HCT116 (cell line): ENCODE measurements around the gene ISOC2. TPM values are rescaled to one million over a fixed set of nuclear protein-coding genes. Genes with fewer than 3 reads are reported as not detected.

Source experiments
- ATAC-seq: fragments of 200-7000 bp; cut with Tn5 transposase; 2 replicates; pipeline ENCODE4 v1.9.1; 2020; ENCODE audit warnings: mild to moderate bottlenecking, moderate library complexity
- BruUV-seq: library from RNA; stranded (reverse); fragments of 400-500 nt; replicated peaks from 2 replicates; lab custom pipeline; 2021; lab: Mats Ljungman, UMichigan
- CTCF ChIA-PET: fragments of 300-600 bp; sonication (Branson Sonifier 250); formaldehyde crosslinking; loops from one replicate; lab custom pipeline; 2021; ENCODE audit warnings: antibody characterized with exemption; lab: Charles Lee
- POLR2A ChIA-PET: fragments of 300-600, 350-600 bp; sonication (Branson Sonifier 250); formaldehyde crosslinking; loops from one replicate; lab custom pipeline; 2021; ENCODE audit warnings: antibody characterized with exemption; lab: Charles Lee
- RAD21 ChIA-PET, 2 experiments: fragments of 300-600 bp; sonication (Branson Sonifier 250); formaldehyde crosslinking; loops; one replicate each; lab custom pipeline; 2023; ENCODE audit warnings: low total read pairs in 2 of 2; ENCODE audit not compliant: uncharacterized antibody in 2 of 2, unreplicated experiment in 2 of 2, low non-redundant PET in 1 of 2; lab: Charles Lee
- DNase-seq: peaks from one replicate; pipeline ENCODE4 v3.0.0-alpha.2; 2010; ENCODE audit warnings: low read depth, low spot score
- H2AFZ ChIP-seq: fragments of 200-600 bp; shearing (Covaris generic), sonication (generic); 2 replicates; pipeline ENCODE4 v1.6.1; 2017; ENCODE audit warnings: low read depth, mixed run types, mixed read lengths, antibody characterized with exemption, low read length; ENCODE audit not compliant: poor library complexity, severe bottlenecking
- H3K27ac ChIP-seq: 2 replicates; pipeline ENCODE4 v1.5.1; 2012; ENCODE audit warnings: low read depth, low read length
- H3K27me3 ChIP-seq: fragments of 200-600 bp; sonication (generic); 2 replicates; pipeline ENCODE4 v1.6.1; 2016; ENCODE audit warnings: mixed run types, low read length, mixed read lengths; ENCODE audit not compliant: insufficient read depth
- H3K36me3 ChIP-seq, 2 experiments: fragments of 200-500 bp in 1 of 2; fragments of 200-600 bp in 1 of 2; sonication (Bioruptor generic) in 1 of 2; sonication (generic) in 1 of 2; 2 replicates each; pipeline versions ENCODE4 v1.5.1 to v1.6.1; 2014 to 2016; ENCODE audit warnings: low read length in 2 of 2, inconsistent platforms in 1 of 2, mixed read lengths in 1 of 2, mixed run types in 1 of 2; ENCODE audit not compliant: insufficient read depth in 2 of 2, control insufficient read depth in 1 of 2
- H3K4me1 ChIP-seq, 2 experiments: fragments of 200-600 bp in 1 of 2; sonication (generic) in 1 of 2; 2 replicates each; pipeline versions ENCODE4 v1.5.1 to v1.6.1; 2012 to 2017; ENCODE audit warnings: low read length in 2 of 2, inconsistent platforms in 1 of 2, mild to moderate bottlenecking in 1 of 2, mixed read lengths in 1 of 2, mixed run types in 1 of 2, moderate library complexity in 1 of 2; ENCODE audit not compliant: insufficient read depth in 2 of 2, control insufficient read depth in 1 of 2
- H3K4me2 ChIP-seq: fragments of 200-600 bp; sonication (generic); 2 replicates; pipeline ENCODE4 v1.6.1; 2017; ENCODE audit warnings: mixed run types, low read length, mixed read lengths
- H3K4me3 ChIP-seq, 2 experiments: fragments of 200-600 bp in 1 of 2; sonication (generic) in 1 of 2; replicated peaks in 1 of 2; 2 replicates each; pipeline ENCODE4 v1.5.1; 2011 to 2016; ENCODE audit warnings: low read length in 2 of 2, control low read depth in 1 of 2, low read depth in 1 of 2, mild to moderate bottlenecking in 1 of 2, mixed read lengths in 1 of 2, mixed run types in 1 of 2
- H3K79me2 ChIP-seq: fragments of 200-600 bp; sonication (generic); 2 replicates; pipeline ENCODE4 v1.6.1; 2017; ENCODE audit warnings: mild to moderate bottlenecking, mixed run types, low read length, moderate library complexity, mixed read lengths; ENCODE audit not compliant: insufficient read depth
- H3K9ac ChIP-seq: fragments of 200-600 bp; sonication (generic); 2 replicates; pipeline ENCODE4 v1.6.1; 2016; ENCODE audit warnings: low read length, mixed read lengths
- H3K9me2 ChIP-seq: fragments of 200-600 bp; sonication (generic), shearing (Covaris generic); 2 replicates; pipeline ENCODE4 v1.6.1; 2017; ENCODE audit warnings: mixed run types, mild to moderate bottlenecking, moderate library complexity; ENCODE audit not compliant: insufficient read depth
- H3K9me3 ChIP-seq, 2 experiments: fragments of 200-500 bp in 1 of 2; fragments of 200-600 bp in 1 of 2; sonication (Bioruptor generic) in 1 of 2; sonication (generic) in 1 of 2; 2 replicates each; pipeline ENCODE4 v1.6.1; 2014 to 2017; ENCODE audit warnings: low read length in 2 of 2, mixed read lengths in 2 of 2, inconsistent platforms in 1 of 2, low read depth in 1 of 2, mild to moderate bottlenecking in 1 of 2, mixed run types in 1 of 2, moderate library complexity in 1 of 2; ENCODE audit not compliant: control insufficient read depth in 1 of 2, insufficient read depth in 1 of 2
- H4K20me1 ChIP-seq: fragments of 200-600 bp; sonication (generic), shearing (Covaris generic); 2 replicates; pipeline ENCODE4 v1.6.1; 2017; ENCODE audit warnings: mixed run types, mild to moderate bottlenecking, moderate library complexity; ENCODE audit not compliant: insufficient read depth
- FOSL1 ChIP-seq: IDR thresholded peaks from 2 replicates; pipeline ENCODE4 v1.6.1; 2012; ENCODE audit warnings: low read depth
- JUND ChIP-seq: IDR thresholded peaks from 2 replicates; pipeline ENCODE4 v1.6.1; 2012
- MAX ChIP-seq: IDR thresholded peaks from 2 replicates; pipeline ENCODE4 v1.6.1; 2012
- POLR2AphosphoS5 ChIP-seq: IDR thresholded peaks from 2 replicates; pipeline ENCODE4 v1.6.1; 2011; ENCODE audit warnings: mild to moderate bottlenecking, low read depth, low read length, moderate library complexity
- RAD21 ChIP-seq: IDR thresholded peaks from 2 replicates; pipeline ENCODE4 v1.6.1; 2012; ENCODE audit warnings: low read depth, mild to moderate bottlenecking
- SIN3A ChIP-seq: IDR thresholded peaks from 2 replicates; pipeline ENCODE4 v1.6.1; 2012; ENCODE audit warnings: low read depth
- ZFX ChIP-seq: fragments of 450-650 bp; IDR thresholded peaks from 2 replicates; pipeline ENCODE4 v1.6.1; 2017
- intact Hi-C: fragments of 100-400 bp; cut with micrococcal nuclease; formaldehyde crosslinking; loops from 2 replicates; pipeline ENCODE4 v1.10.0; 2022
- total RNA-seq: library from RNA; stranded (reverse); gene quantifications from one replicate; pipeline ENCODE4 v1.2.1, GENCODE V29; 2021; ENCODE audit not compliant: unreplicated experiment

Gene ISOC2
- total RNA-seq, 1 experiment from 2014 or later, result 56.8 TPM

- H4K20me1 ChIP-seq, result no peaks in the 10 kb centered on the region
- no peaks in the 10 kb centered on the region for H3K27me3 ChIP-seq
- RAD21 ChIA-PET, result no interaction called here
- H3K36me3 ChIP-seq, result no peaks in the 10 kb centered on the region
- H3K9ac ChIP-seq, result peak within 1 kb of the TSS; percentile 97
- no peak within 1 kb of the TSS for H2AFZ ChIP-seq
- H3K4me1 ChIP-seq, result peaks cover 10 to 34% of the 10 kb centered on the region in 2 experiments; a peak in 3 of 4 replicates
- intact Hi-C loops, result no loop called here
- POLR2A ChIA-PET, result interaction anchor here (0.7 to 1.3 kb wide), 4 partner anchors 8 to 138 kb away, joined by 3 to 8 read pairs (median 5); partner anchors contain the start of gene ZNF628
- H3K4me2 ChIP-seq, result peak within 1 kb of the TSS; percentile 97
- peak within 1 kb of the TSS; percentile 79 to 80 for H3K4me3 ChIP-seq
- no TSS peak for BruUV-seq
- H3K9me2 ChIP-seq, result no peaks in the 10 kb centered on the region
- peaks cover 7% of the 10 kb centered on the region; the same call in 1 of the 2 replicates for H3K79me2 ChIP-seq
- TF ChIP-seq JUND, result no peak
- no peak for TF ChIP-seq FOSL1
- no peak for TF ChIP-seq RAD21
- TF ChIP-seq POLR2AphosphoS5, result peak; percentile 63
- no peak for TF ChIP-seq ZFX
- TF ChIP-seq MAX, result no peak
- no peak for TF ChIP-seq SIN3A
- TF ChIP-seq, all 23 proteins: peak for 1
- CTCF ChIA-PET, result interaction anchor here (0.9 kb wide), 1 partner anchor 19 kb away, joined by 4 read pairs; no protein-coding TSS in a partner anchor
- ATAC-seq (peak; percentile 75), DNase-seq (no peak)
- H3K27ac ChIP-seq, result peak within 1 kb of the TSS; percentile 85
- H3K9me3 ChIP-seq, result no peaks in the 10 kb centered on the region
These were observed 23.4 kb upstream of the ISOC2 start, which contains the start of gene NAT14 for GRCh38 chr19:55484593-55485438. Gene NAT14, plus strand, starts transcription at chr19:55485188. Its CDS starts 521 bp downstream, at chr19:55485709.
